ENCODE data around the gene MYO1H.
A peak's percentile ranks its signal among the peaks of the same experiment; 100 is the strongest.
"Not testable (repeated sequence)": the region's sequence is repeated elsewhere in the genome, so short reads cannot be mapped to it uniquely, and the experiment has no call there.

MYO1H gene

GRCh38 chr12:109394891-109395290 is 47.2 kb downstream of the MYO1H start:
- DNase-seq (ENCODE audit: insufficient read length, low spot score): no peak
- FAIRE-seq: no peak

GRCh38 chr12:109404841-109405240 is 57.1 kb downstream of the MYO1H start:
- not testable (repeated sequence) for FAIRE-seq; DNase-seq (ENCODE audit: insufficient read length, low spot score)

GRCh38 chr12:109406147-109406546 is 58.4 kb downstream of the MYO1H start:
- not testable (repeated sequence) for FAIRE-seq; DNase-seq (ENCODE audit: insufficient read length, low spot score)

GRCh38 chr12:109418848-109419480 is 71.3 kb downstream of the MYO1H start:
- DNase-seq (ENCODE audit: insufficient read length, low spot score) (no peak), FAIRE-seq (no peak)

GRCh38 chr12:109421355-109422087 is 73.8 kb downstream of the MYO1H start:
- no peak for FAIRE-seq

GRCh38 chr12:109422251-109422650 is 74.6 kb downstream of the MYO1H start:
- DNase-seq (ENCODE audit: insufficient read length, low spot score): no peak
- no peak for FAIRE-seq

More at GRCh38 chr12:109421355-109422087, 73.8 kb downstream of the MYO1H start:
- no peak for DNase-seq (ENCODE audit: insufficient read length, low spot score)

- FAIRE-seq: no peak
- DNase-seq (ENCODE audit: insufficient read length, low spot score): no peak
Measured at GRCh38 chr12:109423392-109423791, 75.7 kb downstream of the MYO1H start.

- DNase-seq (ENCODE audit: insufficient read length, low spot score): peak; percentile 81
- FAIRE-seq: no peak
Measured at GRCh38 chr12:109428037-109428629, 80.4 kb downstream of the MYO1H start.

- not testable (repeated sequence) for DNase-seq (ENCODE audit: insufficient read length, low spot score); FAIRE-seq
Measured at GRCh38 chr12:109428804-109429203, 81.1 kb downstream of the MYO1H start.

GRCh38 chr12:109430244-109430643 is 82.5 kb downstream of the MYO1H start:
- FAIRE-seq (no peak), DNase-seq (ENCODE audit: insufficient read length, low spot score) (no peak)

GRCh38 chr12:109432431-109432830 is 84.7 kb downstream of the MYO1H start:
- FAIRE-seq: no peak
- no peak for DNase-seq (ENCODE audit: insufficient read length, low spot score)

- peak; percentile 72 for FAIRE-seq
Measured at GRCh38 chr12:109432842-109433304, 85.2 kb downstream of the MYO1H start.

GRCh38 chr12:109433618-109434017 is 85.9 kb downstream of the MYO1H start:
- FAIRE-seq: no peak

More at GRCh38 chr12:109432842-109433304, 85.2 kb downstream of the MYO1H start:
- DNase-seq (ENCODE audit: insufficient read length, low spot score): peak; percentile 74

GRCh38 chr12:109434582-109434981 is 86.9 kb downstream of the MYO1H start:
- FAIRE-seq (no peak), DNase-seq (ENCODE audit: insufficient read length, low spot score) (no peak)

More at GRCh38 chr12:109433618-109434017, 85.9 kb downstream of the MYO1H start:
- DNase-seq (ENCODE audit: insufficient read length, low spot score): peak; percentile 20

GRCh38 chr12:109435428-109436187 is 87.9 kb downstream of the MYO1H start:
- DNase-seq (ENCODE audit: insufficient read length, low spot score) (no peak), FAIRE-seq (no peak)

- DNase-seq (ENCODE audit: insufficient read length, low spot score) (no peak), FAIRE-seq (no peak)
Measured at GRCh38 chr12:109436188-109436560, 88.5 kb downstream of the MYO1H start.

GRCh38 chr12:109439181-109439580 is 91.5 kb downstream of the MYO1H start:
- no peak for DNase-seq (ENCODE audit: insufficient read length, low spot score)
- no peak for FAIRE-seq

- not testable (repeated sequence) for DNase-seq (ENCODE audit: insufficient read length, low spot score)
Measured at GRCh38 chr12:109439951-109440350, 92.3 kb downstream of the MYO1H start.

GRCh38 chr12:109440851-109441490 is 93.3 kb downstream of the MYO1H start:
- no peak for FAIRE-seq
- DNase-seq (ENCODE audit: insufficient read length, low spot score): no peak

More at GRCh38 chr12:109439951-109440350, 92.3 kb downstream of the MYO1H start:
- FAIRE-seq: not testable (repeated sequence)

- FAIRE-seq (no peak), DNase-seq (ENCODE audit: insufficient read length, low spot score) (no peak)
Measured at GRCh38 chr12:109443794-109444193, 96.1 kb downstream of the MYO1H start.
